ENCODE data around the gene CANT1.
"Not testable (repeated sequence)": the region's sequence is repeated elsewhere in the genome, so short reads cannot be mapped to it uniquely, and the experiment has no call there.

Gene CANT1

DNA sequence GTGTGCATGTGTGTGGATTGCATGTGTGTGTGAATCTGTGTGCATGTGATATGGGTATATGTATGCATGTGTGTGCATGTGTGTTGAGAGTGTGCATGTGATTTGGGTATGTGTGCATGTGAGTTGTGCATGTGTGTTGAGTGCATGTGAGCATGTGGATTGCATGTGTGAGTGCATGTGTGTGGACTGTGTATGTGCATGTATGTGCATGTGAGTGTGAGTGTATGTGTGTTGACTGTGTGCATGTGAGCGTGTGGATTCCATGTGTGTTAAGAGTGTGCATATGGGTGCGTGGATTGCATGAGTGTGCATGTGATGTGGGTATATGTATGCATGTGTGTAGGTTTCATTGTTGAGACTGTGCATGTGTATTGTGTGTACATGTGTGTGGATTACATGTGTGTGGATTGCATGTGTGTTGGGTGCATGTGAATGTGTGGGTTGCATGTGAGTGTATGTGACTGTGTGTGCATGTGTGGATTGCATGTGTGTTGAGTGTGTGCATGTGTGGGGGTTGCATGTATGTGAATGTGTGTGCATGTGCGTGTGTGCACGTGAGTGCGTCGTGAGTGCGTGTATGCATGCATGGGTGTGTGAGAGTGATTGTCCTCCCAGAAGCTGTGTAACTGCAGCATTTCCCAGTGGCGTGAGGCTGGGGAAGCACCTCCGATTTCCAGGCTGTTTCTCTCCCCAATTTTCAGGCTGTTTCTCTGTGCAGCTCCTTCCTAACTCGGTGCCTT lies 33.8 kb upstream of the CANT1 start:
- DNase-seq: no peak

DNA sequence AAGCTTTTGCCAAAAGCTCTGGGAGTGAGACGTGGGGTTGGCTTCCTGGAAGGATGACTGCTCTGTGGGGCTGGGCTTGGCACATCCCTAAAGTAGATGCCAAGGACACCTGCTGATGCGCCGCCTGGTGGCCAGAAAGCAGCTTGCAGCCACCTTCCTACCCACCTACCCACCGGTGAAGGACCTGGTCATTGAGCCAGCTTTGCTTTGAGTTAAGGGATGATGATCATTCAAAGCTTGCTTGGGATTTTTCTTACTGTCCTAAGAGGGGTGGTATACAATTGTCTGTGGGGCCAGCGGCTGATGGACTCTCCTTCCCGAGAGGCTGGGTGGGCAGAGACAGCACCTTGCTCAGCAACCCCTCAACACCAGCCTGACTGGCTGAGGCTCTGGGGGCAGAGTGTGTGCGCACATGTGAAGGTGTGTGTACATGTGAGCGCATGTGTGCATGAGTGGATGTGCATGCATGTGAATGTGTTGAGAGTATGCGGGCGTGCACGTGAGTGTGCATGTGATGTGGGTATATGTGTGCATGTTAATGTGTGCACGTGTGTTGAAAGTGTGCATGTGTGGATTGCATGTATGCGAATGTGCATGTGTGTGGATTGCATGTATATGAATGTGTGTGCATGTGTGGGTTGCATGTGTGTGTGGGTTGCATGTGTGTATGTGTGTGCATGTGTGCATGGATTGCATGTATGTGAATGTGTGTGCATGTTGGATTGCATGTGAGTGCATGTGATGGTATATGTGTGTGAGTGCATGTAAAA lies 33.0 kb upstream of the CANT1 start:
- peak; percentile 48 to 56 for DNase-seq

DNA sequence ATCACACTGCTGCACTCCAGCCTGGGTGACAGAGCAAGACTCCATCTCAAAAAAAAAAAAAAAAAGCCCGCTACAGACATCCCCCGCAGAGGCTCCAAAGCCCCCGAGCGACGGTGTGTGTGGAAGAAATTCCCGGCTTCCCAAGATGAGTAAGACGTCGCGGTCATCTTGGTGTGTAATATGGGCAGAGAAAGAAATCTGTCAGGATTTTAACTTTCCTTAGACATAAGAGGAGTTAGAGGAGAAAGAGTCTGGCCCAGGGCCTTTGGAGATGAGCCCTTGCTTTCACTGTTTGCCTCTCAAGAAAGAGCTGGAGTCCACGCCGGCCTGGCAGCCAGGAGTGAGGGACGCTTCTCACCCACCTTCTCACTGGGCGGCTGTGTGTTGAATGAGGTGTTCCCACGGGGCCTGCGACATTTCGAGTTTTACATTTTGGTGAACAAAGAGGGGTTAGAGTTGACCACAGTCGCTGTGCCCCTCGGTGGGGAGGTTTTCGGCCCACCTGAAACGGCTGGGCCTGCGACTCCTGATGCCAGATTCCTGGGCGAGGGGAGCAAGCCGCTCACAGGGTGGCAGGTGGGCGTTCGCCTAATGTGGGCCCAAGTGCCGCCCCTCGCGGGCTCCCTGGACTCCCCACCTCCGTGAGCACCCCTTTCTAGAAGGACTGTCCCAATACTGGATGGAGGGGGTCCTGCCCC lies 32.3 kb upstream of the CANT1 start:
- DNase-seq: no peak

DNA sequence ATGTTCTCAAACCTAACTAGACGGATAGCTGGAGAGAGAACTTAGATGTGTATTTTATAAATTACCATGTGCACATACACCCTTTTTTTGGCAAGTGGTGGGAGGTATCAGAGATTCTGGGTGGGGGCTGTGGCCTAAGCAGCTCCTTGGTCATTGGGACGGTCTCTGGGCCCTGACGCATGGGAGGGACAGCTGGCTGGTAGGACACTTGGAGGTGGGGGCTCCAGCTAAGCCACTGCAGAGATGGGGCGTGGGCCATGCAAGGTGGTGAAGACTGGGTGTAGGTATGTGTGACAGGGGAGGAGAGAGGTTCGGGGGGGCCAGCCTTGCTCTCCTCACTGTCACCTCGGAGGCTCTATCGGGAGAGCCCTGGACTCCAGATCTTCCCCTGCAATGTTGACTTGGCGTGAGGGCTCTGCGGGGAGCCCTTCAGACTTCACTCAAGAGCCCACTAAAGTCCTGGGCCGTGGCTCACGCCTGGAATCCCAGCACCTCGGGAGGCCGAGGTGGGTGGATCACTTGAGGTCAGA lies 31.5 kb upstream of the CANT1 start:
- no peak for DNase-seq

DNA sequence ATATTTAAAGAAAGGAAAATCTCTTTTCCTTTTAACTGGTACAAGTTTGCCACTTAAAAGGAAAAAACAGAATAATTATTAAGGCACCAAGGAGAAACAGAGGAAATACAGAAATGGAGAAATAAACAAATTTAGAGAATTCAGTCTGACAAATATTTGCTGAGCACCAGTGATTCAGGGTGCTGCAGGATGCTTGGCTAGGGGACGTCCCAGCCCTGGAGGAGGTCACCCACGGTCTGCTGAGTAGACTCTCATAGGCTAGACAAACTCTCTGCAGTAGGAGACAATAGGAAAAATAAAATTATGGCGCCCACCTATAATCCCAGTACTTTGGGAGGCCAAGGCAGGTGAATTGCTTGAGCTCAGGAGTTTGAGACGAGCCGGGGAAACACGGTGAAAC lies 30.3 kb upstream of the CANT1 start:
- no peak for DNase-seq

DNA sequence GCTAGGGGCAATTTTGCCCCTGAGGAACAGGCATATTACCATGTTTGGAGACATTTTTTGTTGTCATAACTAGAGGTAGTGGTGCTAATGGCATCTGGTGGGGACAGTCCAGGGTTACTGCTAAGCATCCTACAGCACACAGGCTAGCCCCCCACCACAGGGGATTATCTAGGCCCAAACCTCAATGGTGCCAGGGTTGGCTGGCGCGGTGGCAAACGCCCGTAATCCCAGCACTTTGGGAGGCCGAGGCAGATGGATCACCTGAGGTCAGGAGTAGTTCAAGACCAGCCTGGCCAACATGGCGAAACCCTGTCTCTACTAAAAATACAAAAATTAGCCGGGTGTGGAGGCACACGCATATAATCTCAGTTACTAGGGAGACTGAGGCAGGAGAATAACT lies 29.6 kb upstream of the CANT1 start:
- DNase-seq: no peak

DNA sequence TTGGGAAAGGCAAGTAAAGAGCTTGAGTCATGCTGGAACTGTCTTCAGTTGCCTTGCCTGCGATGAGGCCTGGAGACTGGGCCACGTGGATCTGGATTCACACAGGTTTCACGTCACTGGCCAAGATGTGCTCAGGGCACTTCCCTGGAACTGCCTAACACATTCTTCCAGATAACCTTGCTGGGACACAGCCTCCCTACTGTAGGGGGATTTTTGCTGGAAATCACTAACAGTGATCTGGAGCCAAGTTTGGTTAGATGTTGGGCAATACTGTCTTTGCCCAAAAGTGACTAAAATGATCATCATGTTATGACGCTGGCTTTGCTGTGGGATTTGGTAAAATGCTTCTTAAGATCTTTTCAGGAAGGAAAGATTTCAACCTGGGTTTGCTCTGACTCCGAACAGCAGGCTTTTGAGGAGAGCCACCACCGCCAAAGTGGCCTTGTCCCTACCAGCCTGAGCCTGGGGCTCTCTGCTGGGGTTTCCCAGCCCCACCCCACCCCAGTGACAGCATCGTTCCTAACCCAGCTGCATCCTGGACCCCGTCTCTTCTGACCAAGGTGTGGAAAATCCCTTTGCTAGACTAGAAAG lies 29.1 kb upstream of the CANT1 start:
- DNase-seq: no peak

DNA sequence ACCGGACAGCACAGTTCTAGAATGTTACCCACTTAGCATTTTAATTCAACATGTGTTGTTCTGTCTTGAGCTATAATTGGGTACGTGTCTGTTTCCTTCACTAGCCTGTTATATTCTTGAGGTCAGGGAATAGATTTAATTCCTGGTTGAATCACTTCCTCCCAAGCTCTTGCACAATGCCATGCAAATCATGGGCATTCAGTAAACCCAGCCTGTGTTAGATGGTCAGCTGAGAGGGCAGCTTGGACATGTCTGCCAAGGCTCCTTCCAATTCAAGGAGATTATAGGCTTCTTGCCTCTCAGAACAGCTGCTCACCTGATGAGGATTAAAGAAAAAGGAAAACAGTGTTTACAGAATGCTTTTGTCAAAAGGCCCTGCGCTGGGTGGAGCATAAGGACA lies 27.0 kb upstream of the CANT1 start:
- DNase-seq: peak; percentile 36 to 41

DNA sequence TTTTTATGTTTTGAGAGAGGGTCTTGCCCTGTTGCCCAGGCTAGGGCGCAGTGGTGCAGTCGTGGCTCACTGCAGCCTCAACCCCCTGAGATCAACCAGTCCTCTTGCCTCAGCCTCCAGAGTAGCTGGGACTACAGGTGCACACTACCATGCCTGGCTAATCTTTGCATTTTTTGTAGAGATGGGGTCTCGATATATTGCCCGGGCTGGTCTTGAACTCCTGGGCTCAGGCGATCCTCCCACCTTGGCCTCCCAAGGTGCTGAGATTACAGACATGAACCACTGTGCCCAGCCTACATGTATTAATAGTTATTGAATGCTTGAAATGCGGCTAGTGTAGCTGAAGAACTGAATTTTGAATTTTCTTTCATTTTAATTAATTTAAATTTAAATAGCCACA lies 26.6 kb upstream of the CANT1 start:
- DNase-seq: no peak

DNA sequence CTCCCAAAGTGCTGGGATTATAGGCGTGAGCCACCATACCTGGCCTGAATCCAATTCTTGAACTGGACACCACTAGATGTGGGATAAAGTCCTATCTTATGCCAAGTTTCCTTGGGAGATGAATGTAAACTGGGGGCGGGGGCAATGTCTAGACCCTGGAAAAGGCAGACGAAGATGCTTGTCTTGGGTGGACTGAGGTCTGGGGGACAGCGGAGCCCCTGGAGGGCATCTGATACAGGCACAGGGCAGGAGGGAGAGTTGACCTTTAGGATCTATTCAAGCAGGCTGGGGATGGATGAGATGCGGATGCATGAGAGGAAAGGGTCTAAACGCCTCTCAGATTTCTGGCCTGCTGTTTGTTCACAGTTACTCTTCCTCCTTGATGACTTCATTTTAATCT lies 26.1 kb upstream of the CANT1 start:
- no peak for DNase-seq

DNA sequence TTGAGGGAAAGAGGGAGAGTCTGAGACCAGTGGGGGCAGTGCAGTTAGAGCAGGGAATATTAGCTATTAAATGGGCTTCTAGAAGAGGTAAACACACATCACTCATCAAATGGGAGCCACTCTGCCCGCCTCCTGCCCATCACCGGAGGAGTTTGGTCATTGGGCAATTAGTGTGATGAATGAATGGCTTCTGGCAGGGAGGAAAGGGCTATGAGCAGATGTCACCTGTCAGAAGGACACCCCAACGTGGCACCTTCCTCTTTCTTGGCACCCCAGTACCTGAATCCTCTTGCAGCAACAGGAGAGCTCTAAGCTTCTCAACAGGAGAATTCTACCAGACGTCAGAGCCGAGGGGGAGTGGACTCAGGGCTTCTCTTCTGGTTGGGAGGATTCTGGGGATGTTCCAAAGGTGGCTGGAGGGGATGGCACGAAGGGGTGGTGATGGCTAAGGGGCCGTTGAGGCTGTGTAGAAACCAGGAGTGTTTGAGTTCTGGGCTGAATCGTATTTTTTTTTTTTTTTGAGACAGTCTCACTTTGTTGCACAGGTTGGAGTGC lies 25.4 kb upstream of the CANT1 start:
- DNase-seq: no peak

DNA sequence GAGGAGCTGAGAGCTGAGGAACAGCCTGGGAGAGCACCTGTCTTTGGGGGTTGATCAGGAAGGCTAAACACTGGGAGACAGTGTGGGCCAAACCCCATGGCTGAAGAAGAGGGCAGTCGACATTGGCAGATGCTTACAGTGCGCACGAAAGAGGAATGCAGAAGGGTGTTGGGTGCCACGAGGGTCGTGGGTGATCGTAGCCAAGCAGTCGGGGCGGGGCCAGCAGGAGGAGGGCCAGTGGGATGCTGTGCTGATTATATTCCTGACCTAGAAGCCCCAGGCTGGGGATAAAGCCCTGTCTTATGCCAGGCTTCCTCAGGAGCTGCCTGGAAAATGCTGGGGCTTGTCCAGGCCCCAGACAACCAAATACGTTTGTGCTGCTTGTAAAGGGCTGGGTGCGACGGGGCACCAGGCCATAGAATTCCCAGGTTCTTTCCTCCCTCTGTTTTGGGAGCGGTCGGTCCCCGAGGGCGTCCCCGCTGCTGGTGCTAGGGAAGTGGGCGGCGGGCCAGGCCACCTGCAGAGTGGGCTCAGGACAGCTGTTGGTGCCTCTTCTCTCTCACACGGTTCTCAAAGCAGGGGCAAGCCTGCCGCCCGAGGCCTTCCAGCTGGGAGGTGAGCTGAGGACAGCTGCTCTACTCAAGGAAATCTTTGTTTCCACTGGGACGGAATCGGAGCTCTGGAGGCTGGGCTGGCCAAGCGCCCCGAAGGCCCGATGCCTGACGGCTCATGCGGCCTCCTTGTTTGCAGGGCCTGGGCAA lies 24.4 kb upstream of the CANT1 start:
- DNase-seq: no peak

DNA sequence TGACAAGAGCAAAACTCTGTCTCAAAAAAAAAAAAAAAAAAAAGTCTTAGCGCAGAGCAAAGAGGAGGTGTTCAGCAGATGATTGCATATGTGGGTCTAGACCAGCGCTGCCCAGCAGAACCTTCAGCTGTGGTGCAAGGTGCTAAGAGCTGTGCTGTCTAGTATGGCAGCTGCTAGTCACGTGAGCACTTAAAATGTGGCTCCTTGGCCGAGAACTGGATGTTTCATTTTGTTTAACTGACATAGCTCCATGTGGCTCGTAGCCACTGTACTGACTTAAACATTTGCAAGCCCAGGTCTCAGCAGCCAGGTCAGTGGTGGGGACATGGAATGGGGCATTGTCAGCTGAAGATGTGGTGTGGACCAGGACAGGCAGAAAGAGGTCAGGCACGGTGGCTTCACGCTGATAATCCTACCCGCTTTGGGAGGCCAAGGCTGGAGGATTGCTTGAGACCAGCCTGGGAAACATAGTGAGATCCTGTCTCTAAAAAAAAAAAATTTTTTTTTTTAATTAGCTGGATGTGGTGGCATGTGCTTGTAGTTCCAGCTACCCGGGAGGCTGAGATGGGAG lies 23.6 kb upstream of the CANT1 start:
- no peak for DNase-seq

DNA sequence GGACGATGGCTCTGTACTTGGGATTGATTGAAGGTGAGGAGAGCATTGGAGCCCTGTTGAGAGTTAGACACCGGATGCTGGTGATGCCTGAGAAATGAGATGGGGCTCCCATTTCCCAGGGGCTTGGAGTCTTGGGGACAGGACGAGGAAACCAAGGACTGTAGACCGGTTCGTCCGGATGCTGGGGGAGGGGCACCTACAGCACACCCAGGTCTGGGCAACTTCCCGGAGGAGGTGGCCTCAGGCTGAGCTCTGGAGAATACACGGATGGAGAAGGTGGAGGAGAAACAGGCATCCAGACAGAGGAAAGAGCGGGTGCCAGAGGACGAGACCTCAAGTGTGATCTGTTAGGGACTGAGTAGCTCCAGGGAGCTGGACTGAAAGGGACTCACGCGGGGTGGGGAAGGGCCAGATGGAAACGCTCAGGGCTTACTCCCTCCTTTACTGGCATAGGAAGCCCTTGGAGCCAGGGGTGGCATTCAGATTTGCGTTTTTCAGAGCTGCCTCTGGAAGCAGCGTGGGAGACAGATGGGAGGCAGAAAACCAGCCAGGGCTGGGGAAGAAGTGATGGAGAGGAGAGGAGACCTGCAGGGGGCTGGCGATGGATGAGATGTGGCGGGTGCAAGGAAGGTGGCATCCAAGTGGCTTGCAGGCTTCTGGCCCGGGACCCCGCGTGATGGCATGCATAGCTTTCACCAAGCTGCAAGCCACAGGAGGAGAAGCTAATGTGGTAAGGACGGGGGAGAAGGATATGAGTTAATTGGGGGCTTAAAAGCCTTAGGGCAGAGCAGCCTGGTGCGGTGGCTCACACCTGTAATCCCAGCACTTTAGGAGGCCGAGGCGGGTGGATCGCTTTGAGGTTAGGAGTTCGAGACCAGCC lies 22.7 kb upstream of the CANT1 start:
- DNase-seq: no peak

DNA sequence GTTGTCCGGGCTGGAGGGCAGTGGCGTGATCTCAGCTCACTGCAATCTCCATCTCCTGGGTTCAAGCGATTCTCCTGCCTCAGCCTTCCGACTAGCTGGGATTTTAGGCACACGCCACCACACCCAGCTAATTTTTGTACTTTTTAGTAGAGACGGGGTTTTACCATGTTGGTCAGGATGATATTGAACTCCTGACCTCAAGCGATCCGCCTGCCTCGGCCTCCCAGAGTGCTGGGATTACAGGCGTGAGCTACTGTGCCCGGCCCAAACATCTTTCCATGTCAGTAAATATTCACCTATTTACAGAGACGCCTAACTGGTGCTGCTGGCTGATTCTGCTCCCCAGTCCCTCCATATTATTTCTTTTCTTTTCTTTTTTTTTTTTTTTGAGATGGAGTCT lies 21.1 kb upstream of the CANT1 start:
- not testable (repeated sequence) for DNase-seq

DNA sequence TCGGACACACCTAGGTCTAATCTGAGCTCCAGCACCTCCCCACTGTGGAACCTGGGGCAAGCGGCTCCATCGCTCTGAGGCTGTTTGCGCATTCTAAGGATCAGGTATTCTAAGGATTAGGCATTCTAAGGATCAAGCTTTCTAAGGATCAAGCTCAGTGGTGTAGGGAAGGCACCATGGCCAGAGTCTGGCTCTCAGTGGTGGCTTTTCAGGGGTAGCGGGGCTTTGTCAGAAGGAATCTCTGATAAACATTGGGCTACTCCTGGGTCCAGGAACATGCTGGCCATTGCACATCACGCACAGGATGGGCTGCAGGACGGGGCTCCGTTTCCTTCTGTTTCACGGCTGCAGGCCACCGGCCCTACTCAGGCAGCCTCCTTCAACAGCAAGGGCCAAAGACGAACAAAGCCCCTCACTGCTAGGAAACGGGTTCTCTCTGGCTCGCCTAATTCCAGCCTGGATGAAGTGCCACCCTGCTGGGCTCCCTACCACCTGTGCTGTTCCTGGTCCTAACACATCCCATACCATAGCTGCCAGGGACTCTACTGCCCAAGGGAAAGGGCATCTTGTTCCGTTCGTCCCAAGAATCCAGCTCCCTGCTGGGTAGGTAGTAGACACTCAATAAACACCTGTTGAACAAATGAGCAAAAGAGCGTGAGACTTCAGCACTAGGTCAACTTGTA lies 19.9 kb upstream of the CANT1 start:
- no peak for DNase-seq

DNA sequence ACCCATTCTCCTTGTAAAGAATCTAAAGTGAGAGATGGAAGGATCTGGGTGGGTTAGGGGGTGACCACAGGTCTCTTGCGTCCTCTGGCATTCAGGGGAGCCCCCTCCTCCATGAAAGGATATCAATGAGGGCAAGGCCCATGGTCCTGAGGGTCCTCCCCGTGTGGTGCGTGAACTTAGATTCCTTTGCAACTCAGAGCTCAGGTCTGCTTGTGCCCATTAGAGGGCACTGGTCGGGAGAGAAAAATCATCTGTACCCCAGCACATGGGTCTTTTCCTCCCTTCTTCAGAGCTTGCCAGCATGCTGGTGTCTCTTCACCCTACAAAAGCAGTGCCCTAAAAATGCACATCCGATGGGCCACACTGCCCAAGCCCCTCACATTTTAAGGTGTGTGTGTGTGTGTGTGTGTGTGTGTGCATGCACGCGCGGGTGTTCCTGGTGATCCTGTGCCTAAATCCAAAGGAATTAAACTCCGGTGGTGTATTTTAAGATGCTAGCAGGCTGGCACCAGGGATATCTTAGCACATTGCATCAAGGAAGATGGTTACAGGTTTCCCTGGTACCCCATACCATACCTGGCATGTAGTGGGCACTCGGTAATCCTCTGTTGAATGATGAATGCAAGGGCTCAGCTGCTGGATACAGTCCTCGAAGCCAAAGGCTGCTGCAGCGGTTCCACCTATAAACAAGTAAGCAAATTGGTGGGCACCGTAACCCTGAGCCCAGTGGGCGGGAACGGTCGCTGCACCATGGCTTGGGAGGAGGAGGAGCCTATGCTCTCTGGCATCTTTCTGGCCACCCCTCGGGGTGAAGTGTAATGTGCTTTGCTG lies 19.1 kb upstream of the CANT1 start:
- DNase-seq: no peak

DNA sequence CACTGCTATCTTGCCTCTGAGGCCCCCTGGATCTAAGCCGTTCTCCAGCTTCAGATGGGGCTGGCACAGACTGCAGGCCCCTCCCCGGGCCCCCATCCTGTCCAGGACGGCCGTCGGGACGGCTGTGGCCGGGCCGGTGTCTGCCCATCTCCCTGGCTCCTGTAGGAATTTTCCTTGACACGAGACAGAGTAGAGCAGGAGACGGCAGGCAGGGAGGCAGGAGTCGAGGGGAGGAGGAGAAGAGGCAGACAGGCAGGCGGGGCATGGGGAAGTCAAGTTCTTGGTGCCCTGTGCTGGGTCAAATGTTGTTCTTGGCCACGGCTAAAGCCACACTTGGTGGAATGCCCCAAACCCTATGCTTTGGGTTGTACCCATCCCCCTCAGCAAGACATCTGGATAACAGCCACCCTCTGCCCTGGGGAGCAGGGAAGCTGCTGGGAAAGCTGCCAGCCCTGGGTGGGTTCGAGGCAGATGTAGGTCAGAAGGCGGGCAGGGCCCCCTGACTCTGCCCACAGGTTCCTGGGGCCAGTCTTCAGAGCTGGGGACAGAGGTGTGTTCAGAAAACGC lies 18.4 kb upstream of the CANT1 start:
- DNase-seq: no peak
